Choroid plexus epithelial cell (primary cell): Measurements from ENCODE around the gene TSTD1.
A peak's percentile ranks its signal among the peaks of the same experiment; 100 is the strongest.

Experiments used
- DNase-seq: peaks from one replicate; pipeline ENCODE4 v3.0.0-alpha.2; 2010; ENCODE audit warnings: low read depth
- H3K4me3 ChIP-seq: 2 replicates; pipeline ENCODE4 v1.5.1; 2011; ENCODE audit warnings: low read depth, mild to moderate bottlenecking, control low read depth, low read length, moderate library complexity
- CTCF ChIP-seq: conservative IDR thresholded peaks from 2 replicates; pipeline ENCODE4 v1.5.1; 2011; ENCODE audit warnings: low read depth, mild to moderate bottlenecking, control low read depth, inconsistent platforms, low read length, moderate library complexity

Gene TSTD1

GRCh38 chr1:161013131-161013487, 25.7 kb downstream of the TSTD1 start:
- no peak overlapping the region for H3K4me3 ChIP-seq
- DNase-seq, result peak; percentile 21
- TF ChIP-seq CTCF, result no peak

GRCh38 chr1:161012420-161012819, 26.3 kb downstream of the TSTD1 start:
- no peak for TF ChIP-seq CTCF
- DNase-seq, result no peak
- no peak overlapping the region for H3K4me3 ChIP-seq

GRCh38 chr1:161009602-161010211, 29.1 kb downstream of the TSTD1 start:
- no peak for TF ChIP-seq CTCF
- DNase-seq, result no peak
- H3K4me3 ChIP-seq, result no peak overlapping the region

GRCh38 chr1:161008869-161009510, 29.8 kb downstream of the TSTD1 start:
- peak; percentile 48 for DNase-seq
- no peak overlapping the region for H3K4me3 ChIP-seq
- TF ChIP-seq CTCF, result no peak

- H3K4me3 ChIP-seq, result no peak overlapping the region
- no peak for DNase-seq
- no peak for TF ChIP-seq CTCF
These were observed 31.4 kb downstream of the TSTD1 start for GRCh38 chr1:161007369-161007768.

GRCh38 chr1:161006563-161006962, 32.2 kb downstream of the TSTD1 start:
- no peak for DNase-seq
- TF ChIP-seq CTCF, result no peak
- H3K4me3 ChIP-seq, result no peak overlapping the region

- no peak for TF ChIP-seq CTCF
- H3K4me3 ChIP-seq, result no peak overlapping the region
- no peak for DNase-seq
These were observed 37.2 kb downstream of the TSTD1 start for GRCh38 chr1:161001525-161001924.
